Measurements from ENCODE around the gene LGALS9. TPM values are rescaled to one million over a fixed set of nuclear protein-coding genes. Genes with fewer than 3 reads are reported as not detected.

LGALS9 gene
- total and polyA plus RNA-seq, 9 of the 15 experiments (the other 6 are each of a cell fraction or from before 2014, with no cell fraction given), result 0.45 to 6.9 (median 2.8) TPM

- FAIRE-seq, result no peak
- no peaks in the 10 kb centered on the region for H4K20me1 ChIP-seq (replicated peaks; ENCODE audit: control insufficient read depth, insufficient read depth, low read length)
- no peak for DNase-seq (ENCODE audit: extremely low read depth in 1 of 4, low spot score in 3 of 4)
- H3K9ac ChIP-seq (ENCODE audit: insufficient read depth in 1 of 2, low read depth in 2 of 2, low read length in 2 of 2), result peak overlapping the region in 1 of 2 experiments; percentile 36; a peak in 1 of 4 replicates
- ChIA-PET CTCF (ENCODE audit: low intra/inter-chr PET ratio) (interaction anchor here (0.7 kb wide), 1 partner anchor 106 kb away, joined by 3 read pairs; no protein-coding TSS in a partner anchor), POLR2A (interaction anchor here (1.5 kb wide), 1 partner anchor 555 kb away, joined by 3 read pairs; no protein-coding TSS in a partner anchor)
- no peaks in the 10 kb centered on the region for H3K9me3 ChIP-seq (replicated peaks; ENCODE audit: control insufficient read depth, insufficient read depth, low read depth, low read length)
- no peaks in the 10 kb centered on the region for H3K36me3 ChIP-seq (ENCODE audit: control insufficient read depth, insufficient read depth, low read length)
- H3K79me2 ChIP-seq (ENCODE audit: control insufficient read depth, insufficient read depth, low read length), result no peaks in the 10 kb centered on the region
- no peak overlapping the region for H3K4me2 ChIP-seq (ENCODE audit: insufficient read depth, low read length)
- no peak for ATAC-seq
- in situ Hi-C loops (cut with MboI), result no loop called here
- intact Hi-C loops (cut with micrococcal nuclease), result no loop called here
- H3K9me1 ChIP-seq (ENCODE audit: control insufficient read depth, insufficient read depth, low read length), result no peaks in the 10 kb centered on the region
- no peak overlapping the region for H3K4me3 ChIP-seq
- no TSS peak for BruUV-seq (replicated peaks)
- WGBS (ENCODE audit: insufficient coverage, low coverage, missing lambda C conversion rate), result 79% methylated on average over 13 of the region's 13 CpGs
- no peak overlapping the region for H2AFZ ChIP-seq (ENCODE audit: low read depth, low read length)
- no peak overlapping the region; the same call in 2 of the 3 replicates for H3K27ac ChIP-seq (ENCODE audit: extremely low read depth, low read depth, low read length)
- H3K4me1 ChIP-seq (replicated peaks in 1 of 2; ENCODE audit: control insufficient read depth in 2 of 2, insufficient read depth in 2 of 2, low read length in 2 of 2), result peaks cover 9 to 24% of the 10 kb centered on the region in 2 experiments; a peak in 4 of 5 replicates
- H3K27me3 ChIP-seq (ENCODE audit: control insufficient read depth in 2 of 2, insufficient read depth in 2 of 2, low read length in 2 of 2), result no peaks in the 10 kb centered on the region
- no peak for TF ChIP-seq ATF6 (CRISPR knock-in tag; IDR thresholded peaks at IDR 0.05)
- TF ChIP-seq SOX6 (IDR thresholded peaks at IDR 0.05), result no peak
- no peak for TF ChIP-seq CHAMP1 (IDR thresholded peaks at IDR 0.05)
- TF ChIP-seq RBM34 (IDR thresholded peaks at IDR 0.05; ENCODE audit: borderline replicate concordance, insufficient read depth, low read length), result no peak
- no peak for TF ChIP-seq GTF2A2 (tag; IDR thresholded peaks at IDR 0.05)
- TF ChIP-seq PHB (CRISPR knock-in tag; IDR thresholded peaks at IDR 0.05), result no peak
- no peak for TF ChIP-seq ZNF280A (IDR thresholded peaks at IDR 0.05; ENCODE audit: low read depth, partially characterized antibody)
- no peak for TF ChIP-seq MAX (CRISPR knock-in tag; IDR thresholded peaks at IDR 0.05)
- no peak for TF ChIP-seq SFPQ (IDR thresholded peaks at IDR 0.05; ENCODE audit: low read depth, low read length)
- TF ChIP-seq EHMT2 (IDR thresholded peaks at IDR 0.05), result no peak
- no peak for TF ChIP-seq ETS1 (conservative IDR thresholded peaks at IDR 0.05; ENCODE audit: control insufficient read depth, low read depth, low read length)
Observed at GRCh38 chr17:27646232-27646631, 15.2 kb downstream of the LGALS9 start.
